K562 (cell line): ENCODE results near the gene ERICH6. TPM values are rescaled to one million over a fixed set of nuclear protein-coding genes. Genes with fewer than 3 reads are reported as not detected.

Experiments
- ATAC-seq: fragments of 200-7000 bp; cut with Tn5 transposase; 3 replicates; pipeline ENCODE4 v1.9.1; 2020; ENCODE audit warnings: moderate library complexity
- BruUV-seq: library from RNA; stranded (reverse); fragments of 400-500 nt; replicated peaks from 2 replicates; lab custom pipeline; 2021; lab: Mats Ljungman, UMichigan
- CTCF ChIA-PET: fragments of 300-600 bp; formaldehyde crosslinking; extraction: SDS; loops from one replicate; lab custom pipeline; 2021; ENCODE audit warnings: low intra/inter-chr PET ratio; lab: Yijun Ruan, JAX
- POLR2A ChIA-PET: fragments of 300-600, 350-650 bp; sonication (Branson Sonifier 250); formaldehyde crosslinking; extraction: SDS; loops from one replicate; lab custom pipeline; 2021; ENCODE audit warnings: antibody characterized with exemption, inconsistent platforms; lab: Yijun Ruan, JAX
- DNase-seq, 4 experiments: peaks; one replicate each; pipeline versions ENCODE4 v3.0.0 to v3.0.0-alpha.2; 2011 to 2018; ENCODE audit warnings: low spot score in 3 of 4, mixed read lengths in 3 of 4; ENCODE audit errors: extremely low read depth in 1 of 4
- FAIRE-seq: peaks from 2 replicates; lab custom pipeline; 2011; peaks lifted over from hg19 to GRCh38; lab: Jason Lieb, UNC
- H2AFZ ChIP-seq: 2 replicates; pipeline ENCODE4 v1.6.0; 2011; ENCODE audit warnings: low read depth, low read length, control low read depth, inconsistent platforms
- H3K27ac ChIP-seq: fragments of 200-600 bp; 3 replicates; pipeline ENCODE4 v1.8.0; 2011; ENCODE audit warnings: low read depth, mild to moderate bottlenecking, control low read depth, inconsistent platforms, low read length, moderate library complexity, mixed read lengths; ENCODE audit errors: extremely low read depth
- H3K27me3 ChIP-seq, 2 experiments: fragments of 300-600 bp in 1 of 2; 2 replicates in 1 of 2; 3 replicates in 1 of 2; pipeline versions ENCODE4 v1.6.0 to v1.8.0; 2011; ENCODE audit warnings: inconsistent platforms in 2 of 2, low read length in 2 of 2, mild to moderate bottlenecking in 1 of 2, mixed read lengths in 1 of 2, moderate library complexity in 1 of 2; ENCODE audit not compliant: control insufficient read depth in 2 of 2, insufficient read depth in 2 of 2
- H3K36me3 ChIP-seq: fragments of 300-600 bp; 3 replicates; pipeline ENCODE4 v1.8.0; 2011; ENCODE audit warnings: mild to moderate bottlenecking, low read length, inconsistent platforms; ENCODE audit not compliant: control insufficient read depth, insufficient read depth
- H3K4me1 ChIP-seq, 2 experiments: fragments of 200-600 bp in 1 of 2; replicated peaks in 1 of 2; 2 replicates in 1 of 2; 3 replicates in 1 of 2; pipeline versions ENCODE4 v1.5.1 to v1.8.0; 2011; ENCODE audit warnings: inconsistent platforms in 2 of 2, low read length in 2 of 2, mild to moderate bottlenecking in 1 of 2, mixed read lengths in 1 of 2, moderate library complexity in 1 of 2; ENCODE audit not compliant: control insufficient read depth in 2 of 2, insufficient read depth in 2 of 2
- H3K4me2 ChIP-seq: 2 replicates; pipeline ENCODE4 v1.6.1; 2011; ENCODE audit warnings: low read length, control low read depth, inconsistent platforms, mixed read lengths; ENCODE audit not compliant: insufficient read depth
- H3K4me3 ChIP-seq: fragments of 200-600 bp; sonication (generic), shearing (Covaris generic); 2 replicates; pipeline ENCODE4 v1.5.1; 2016; ENCODE audit warnings: control low read depth, inconsistent platforms
- H3K79me2 ChIP-seq: fragments of 200-600 bp; 3 replicates; pipeline ENCODE4 v1.8.0; 2011; ENCODE audit warnings: low read length, inconsistent platforms; ENCODE audit not compliant: control insufficient read depth, insufficient read depth
- H3K9ac ChIP-seq, 2 experiments: 2 replicates each; pipeline versions ENCODE4 v1.6.0 to v1.6.1; 2011; ENCODE audit warnings: low read depth in 2 of 2, low read length in 2 of 2, control low read depth in 1 of 2, inconsistent platforms in 1 of 2, mild to moderate bottlenecking in 1 of 2, mixed read lengths in 1 of 2; ENCODE audit not compliant: insufficient read depth in 1 of 2
- H3K9me1 ChIP-seq: one replicate; pipeline ENCODE4 v1.6.0; 2011; ENCODE audit warnings: inconsistent platforms, mild to moderate bottlenecking, low read length, moderate library complexity; ENCODE audit not compliant: control insufficient read depth, insufficient read depth
- H3K9me3 ChIP-seq: replicated peaks from 2 replicates; pipeline ENCODE4 v1.5.1; 2011; ENCODE audit warnings: low read depth, low read length, inconsistent platforms; ENCODE audit not compliant: control insufficient read depth, insufficient read depth
- H4K20me1 ChIP-seq: replicated peaks from 2 replicates; pipeline ENCODE4 v1.6.1; 2011; ENCODE audit warnings: low read length, inconsistent platforms, mixed read lengths; ENCODE audit not compliant: control insufficient read depth, insufficient read depth
- CBX1 ChIP-seq: sonication (generic); IDR thresholded peaks from 2 replicates; pipeline ENCODE4 v1.6.1; 2016; ENCODE audit warnings: antibody characterized with exemption, low read depth, mild to moderate bottlenecking
- CHAMP1 ChIP-seq: fragments of 450-650 bp; IDR thresholded peaks from 2 replicates; pipeline ENCODE4 v1.6.1; 2016; ENCODE audit warnings: mild to moderate bottlenecking
- GTF2A2 ChIP-seq: IDR thresholded peaks from 2 replicates; pipeline ENCODE4 v1.6.1; 2016; ENCODE audit warnings: mild to moderate bottlenecking, missing genetic modification characterization, missing compliant biosample characterization
- KDM1A ChIP-seq, 2 experiments: fragments of 450-650 bp; IDR thresholded peaks; 2 replicates each; pipeline ENCODE4 v1.6.1; 2016; ENCODE audit warnings: mild to moderate bottlenecking in 2 of 2
- MED1 ChIP-seq: sonication (generic); formaldehyde crosslinking; IDR thresholded peaks from 2 replicates; pipeline ENCODE4 v1.8.1; 2023; ENCODE audit warnings: missing genetic modification reagents, borderline replicate concordance
- NBN ChIP-seq: fragments of 450-650 bp; IDR thresholded peaks from 2 replicates; pipeline ENCODE4 v1.6.1; 2016; ENCODE audit warnings: low read depth, mild to moderate bottlenecking
- RBM34 ChIP-seq: fragments of 200-400 bp; formaldehyde crosslinking; IDR thresholded peaks from 2 replicates; pipeline ENCODE4 v1.6.1; 2018; ENCODE audit warnings: low read length, borderline replicate concordance; ENCODE audit not compliant: insufficient read depth
- ZBTB8A ChIP-seq: fragments of 450-650 bp; IDR thresholded peaks from 2 replicates; pipeline ENCODE4 v1.6.1; 2018; ENCODE audit warnings: mild to moderate bottlenecking, moderate library complexity; ENCODE audit not compliant: partially characterized antibody
- ZKSCAN1 ChIP-seq: fragments of 150-350 bp; IDR thresholded peaks from 2 replicates; pipeline ENCODE4 v1.6.1; 2016; ENCODE audit warnings: low read depth, low read length
- WGBS: fragments of 100-300 bp; shearing (Covaris generic); methylation state at CpG from one replicate; pipeline ENCODE4 v1.1.6; 2016; ENCODE audit warnings: low coverage, mixed read lengths; ENCODE audit not compliant: insufficient coverage; ENCODE audit errors: missing lambda C conversion rate; 5-methylcytosine and 5-hydroxymethylcytosine counted together
- in situ Hi-C: fragments of 300-500 bp; cut with MboI; formaldehyde crosslinking; loops from 4 replicates; pipeline ENCODE4 v1.15.0; 2018; ENCODE audit warnings: inconsistent platforms, mixed read lengths
- intact Hi-C: fragments of 100-400 bp; cut with micrococcal nuclease; formaldehyde crosslinking; loops from 2 replicates; pipeline ENCODE4 v1.14.2; 2022
- polyA plus RNA-seq, 8 experiments: library from polyadenylated mRNA; depleted of rRNA in 4 of 8; stranded (reverse) in 5 of 8; unstranded in 3 of 8; fragments of >200 nt; fragmentation: Nextera tagmentation in 2 of 8; fragmentation: Illumina TruSeq in 1 of 8; extraction: Ambion mirVana in 2 of 8; extraction: Trizol in 1 of 8; gene quantifications; 2 replicates each; pipeline versions ENCODE4 v1.2.1 to v1.2.3, GENCODE V29; 2011 to 2014; ENCODE audit warnings: inconsistent platforms in 1 of 8, missing spikeins in 1 of 8
- total RNA-seq, 7 experiments: library from RNA; depleted of rRNA in 6 of 7; stranded (reverse); fragments of >200 nt in 6 of 7; fragmentation: Illumina TruSeq in 2 of 7; extraction: Trizol in 2 of 7; gene quantifications; 2 replicates each; pipeline versions ENCODE4 v1.2.1 to v1.2.3, GENCODE V29; 2011 to 2021; ENCODE audit warnings: low replicate concordance in 1 of 7
- TF ChIP-seq, protein P1 (sequence below): fragments of 450-650 bp; IDR thresholded peaks from 2 replicates; pipeline ENCODE4 v1.6.1; 2018; ENCODE audit not compliant: partially characterized antibody
- TF ChIP-seq, protein P2 (sequence below): sonication (generic); formaldehyde crosslinking; IDR thresholded peaks from 2 replicates; pipeline ENCODE4 v1.8.1; 2022; ENCODE audit warnings: missing genetic modification reagents
- TF ChIP-seq, protein P3 (sequence below), 3 experiments: fragments of 200-800 bp in 1 of 3; sonication (Bioruptor generic) in 1 of 3; sonication (generic) in 1 of 3; formaldehyde crosslinking in 1 of 3; IDR thresholded peaks; 2 replicates each; pipeline versions ENCODE4 v1.6.1 to v1.8.0; 2016 to 2022; ENCODE audit warnings: mild to moderate bottlenecking in 2 of 3, missing compliant biosample characterization in 2 of 3, missing genetic modification characterization in 2 of 3, missing genetic modification reagents in 1 of 3

ERICH6 gene
- total and polyA plus RNA-seq, 9 of the 15 experiments (the other 6 are each of a cell fraction or from before 2014, with no cell fraction given), result not detected

GRCh38 chr3:150613709-150614480 lies 89.8 kb downstream of the ERICH6 start:
- no peak overlapping the region for H3K9ac ChIP-seq
- BruUV-seq, result no TSS peak
- in situ Hi-C loops, result no loop called here
- no peak overlapping the region for H3K4me2 ChIP-seq
- H2AFZ ChIP-seq, result no peak overlapping the region
- CTCF ChIA-PET, result interaction anchor here (0.6 kb wide), 1 partner anchor 10 kb away, joined by 5 read pairs; no protein-coding TSS in a partner anchor
- intact Hi-C loops, result no loop called here
- peaks cover 55% of the 10 kb centered on the region for H3K36me3 ChIP-seq
- 94% methylated on average over 2 of the region's 2 CpGs for WGBS
- H3K9me3 ChIP-seq, result no peaks in the 10 kb centered on the region
- no peak for ATAC-seq
- POLR2A ChIA-PET, result interaction anchor here (0.6 to 0.9 kb wide), 3 partner anchors 11 to 462 kb away, joined by 3 read pairs; partner anchors contain the start of gene SELENOT
- peaks cover 82% of the 10 kb centered on the region for H3K79me2 ChIP-seq
- peaks cover 0 to 12% of the 10 kb centered on the region in 2 experiments; a peak in 3 of 5 replicates for H3K4me1 ChIP-seq
- H3K27ac ChIP-seq, result no peak overlapping the region
- no peak for DNase-seq
- H3K4me3 ChIP-seq, result no peak overlapping the region
- FAIRE-seq, result no peak
- no peaks in the 10 kb centered on the region for H3K9me1 ChIP-seq
- no peaks in the 10 kb centered on the region for H3K27me3 ChIP-seq
- H4K20me1 ChIP-seq, result 0 out of 2 replicates have a peak, but pooled peaks cover 5% of the 10 kb centered on the region
- TF ChIP-seq, protein P1, sequence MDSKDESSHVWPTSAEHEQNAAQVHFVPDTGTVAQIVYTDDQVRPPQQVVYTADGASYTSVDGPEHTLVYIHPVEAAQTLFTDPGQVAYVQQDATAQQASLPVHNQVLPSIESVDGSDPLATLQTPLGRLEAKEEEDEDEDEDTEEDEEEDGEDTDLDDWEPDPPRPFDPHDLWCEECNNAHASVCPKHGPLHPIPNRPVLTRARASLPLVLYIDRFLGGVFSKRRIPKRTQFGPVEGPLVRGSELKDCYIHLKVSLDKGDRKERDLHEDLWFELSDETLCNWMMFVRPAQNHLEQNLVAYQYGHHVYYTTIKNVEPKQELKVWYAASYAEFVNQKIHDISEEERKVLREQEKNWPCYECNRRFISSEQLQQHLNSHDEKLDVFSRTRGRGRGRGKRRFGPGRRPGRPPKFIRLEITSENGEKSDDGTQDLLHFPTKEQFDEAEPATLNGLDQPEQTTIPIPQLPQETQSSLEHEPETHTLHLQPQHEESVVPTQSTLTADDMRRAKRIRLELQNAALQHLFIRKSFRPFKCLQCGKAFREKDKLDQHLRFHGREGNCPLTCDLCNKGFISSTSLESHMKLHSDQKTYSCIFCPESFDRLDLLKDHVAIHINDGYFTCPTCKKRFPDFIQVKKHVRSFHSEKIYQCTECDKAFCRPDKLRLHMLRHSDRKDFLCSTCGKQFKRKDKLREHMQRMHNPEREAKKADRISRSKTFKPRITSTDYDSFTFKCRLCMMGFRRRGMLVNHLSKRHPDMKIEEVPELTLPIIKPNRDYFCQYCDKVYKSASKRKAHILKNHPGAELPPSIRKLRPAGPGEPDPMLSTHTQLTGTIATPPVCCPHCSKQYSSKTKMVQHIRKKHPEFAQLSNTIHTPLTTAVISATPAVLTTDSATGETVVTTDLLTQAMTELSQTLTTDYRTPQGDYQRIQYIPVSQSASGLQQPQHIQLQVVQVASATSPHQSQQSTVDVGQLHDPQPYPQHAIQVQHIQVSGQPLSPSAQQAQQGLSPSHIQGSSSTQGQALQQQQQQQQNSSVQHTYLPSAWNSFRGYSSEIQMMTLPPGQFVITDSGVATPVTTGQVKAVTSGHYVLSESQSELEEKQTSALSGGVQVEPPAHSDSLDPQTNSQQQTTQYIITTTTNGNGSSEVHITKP, result no peak
- TF ChIP-seq MED1 (CRISPR knock-in tag) (no peak), ZKSCAN1 (no peak), CHAMP1 (no peak), RBM34 (no peak), ZBTB8A (no peak), KDM1A (IDR thresholded peaks at IDR 0.05) (no peak), GTF2A2 (tag) (no peak), NBN (no peak), CBX1 (no peak)
- TF ChIP-seq, protein P2, sequence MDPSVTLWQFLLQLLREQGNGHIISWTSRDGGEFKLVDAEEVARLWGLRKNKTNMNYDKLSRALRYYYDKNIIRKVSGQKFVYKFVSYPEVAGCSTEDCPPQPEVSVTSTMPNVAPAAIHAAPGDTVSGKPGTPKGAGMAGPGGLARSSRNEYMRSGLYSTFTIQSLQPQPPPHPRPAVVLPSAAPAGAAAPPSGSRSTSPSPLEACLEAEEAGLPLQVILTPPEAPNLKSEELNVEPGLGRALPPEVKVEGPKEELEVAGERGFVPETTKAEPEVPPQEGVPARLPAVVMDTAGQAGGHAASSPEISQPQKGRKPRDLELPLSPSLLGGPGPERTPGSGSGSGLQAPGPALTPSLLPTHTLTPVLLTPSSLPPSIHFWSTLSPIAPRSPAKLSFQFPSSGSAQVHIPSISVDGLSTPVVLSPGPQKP, result no peak
- TF ChIP-seq, protein P3, sequence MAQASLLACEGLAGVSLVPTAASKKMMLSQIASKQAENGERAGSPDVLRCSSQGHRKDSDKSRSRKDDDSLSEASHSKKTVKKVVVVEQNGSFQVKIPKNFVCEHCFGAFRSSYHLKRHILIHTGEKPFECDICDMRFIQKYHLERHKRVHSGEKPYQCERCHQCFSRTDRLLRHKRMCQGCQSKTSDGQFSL (CRISPR knock-in tag; IDR thresholded peaks at IDR 0.05), result no peak
- TF ChIP-seq, protein P3 (tag; IDR thresholded peaks at IDR 0.05), result no peak
